HG03354 (cell line): ENCODE measurements around the gene LIPN.

Source experiments
- ATAC-seq: cut with Tn5 transposase; IDR thresholded peaks from one replicate; pipeline ENCODE4 v1.9.1; 2021; ENCODE audit warnings: mild to moderate bottlenecking; ENCODE audit not compliant: unreplicated experiment, poor library complexity, severe bottlenecking

The LIPN gene

DNA sequence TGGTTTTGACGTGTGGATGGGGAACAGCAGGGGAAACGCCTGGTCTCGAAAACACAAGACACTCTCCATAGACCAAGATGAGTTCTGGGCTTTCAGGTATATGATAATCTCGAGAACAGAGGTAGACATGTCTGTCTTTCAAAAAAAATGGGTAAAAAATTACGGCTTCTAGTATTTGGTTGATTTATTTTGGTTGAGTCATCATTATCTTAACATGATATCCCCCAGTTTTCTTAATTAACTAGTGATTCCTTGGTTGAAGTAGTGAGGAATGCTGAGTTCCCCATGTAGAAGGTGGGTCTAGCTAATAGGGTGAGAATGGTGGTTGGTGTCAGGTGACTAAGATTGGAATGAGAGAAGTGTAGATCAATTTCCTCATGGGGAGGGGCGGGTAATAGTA, 53.4 kb downstream of the LIPN start:
- ATAC-seq: no peak

DNA sequence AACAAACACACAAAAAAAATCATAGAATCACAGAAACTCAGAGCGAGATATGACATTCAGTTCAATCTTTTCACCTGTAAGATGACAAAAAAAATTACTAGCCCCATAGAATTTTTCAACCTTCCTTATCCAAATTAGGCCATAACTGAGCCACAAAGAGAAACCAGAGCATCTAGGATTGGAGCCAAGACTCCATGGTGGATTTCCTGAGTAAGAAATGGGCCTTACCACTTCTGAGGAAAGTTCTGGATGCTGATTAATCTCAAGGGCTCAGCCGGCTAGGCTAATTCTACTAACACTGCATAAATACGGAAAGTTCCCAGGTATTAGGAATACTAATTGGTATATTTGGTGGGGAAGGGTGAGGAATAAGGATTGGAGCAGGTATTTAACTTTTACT, 59.5 kb downstream of the LIPN start:
- no peak for ATAC-seq

DNA sequence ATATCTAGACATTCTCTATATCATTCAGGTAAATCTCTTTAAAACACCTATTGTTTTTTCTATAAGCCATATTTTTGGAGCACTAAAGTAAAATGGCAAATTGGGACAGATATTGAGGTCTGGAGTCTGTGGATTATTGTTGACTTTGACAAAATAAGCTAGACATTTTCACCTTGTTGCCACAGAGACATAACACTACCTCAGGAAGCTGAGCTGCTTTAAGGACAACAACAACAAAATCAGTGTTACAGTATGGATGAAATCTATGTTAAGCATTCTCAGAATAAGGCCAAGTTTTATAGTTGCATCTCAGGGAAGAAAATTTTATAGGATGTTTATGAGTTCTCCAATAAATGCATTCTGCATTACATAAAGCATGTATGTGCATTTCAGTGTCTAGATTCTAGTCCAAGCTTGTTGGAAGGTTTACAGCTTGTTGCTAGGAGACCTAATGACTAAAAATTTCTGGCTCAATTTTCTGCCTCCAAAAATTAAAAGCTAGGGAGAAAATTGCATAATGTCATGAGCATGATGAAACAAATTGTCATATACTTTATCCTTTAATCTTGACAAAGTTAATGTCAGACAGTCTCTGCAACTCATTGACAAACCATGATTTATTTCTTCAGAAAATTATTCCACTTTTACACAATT, 61.1 kb downstream of the LIPN start:
- no peak for ATAC-seq

DNA sequence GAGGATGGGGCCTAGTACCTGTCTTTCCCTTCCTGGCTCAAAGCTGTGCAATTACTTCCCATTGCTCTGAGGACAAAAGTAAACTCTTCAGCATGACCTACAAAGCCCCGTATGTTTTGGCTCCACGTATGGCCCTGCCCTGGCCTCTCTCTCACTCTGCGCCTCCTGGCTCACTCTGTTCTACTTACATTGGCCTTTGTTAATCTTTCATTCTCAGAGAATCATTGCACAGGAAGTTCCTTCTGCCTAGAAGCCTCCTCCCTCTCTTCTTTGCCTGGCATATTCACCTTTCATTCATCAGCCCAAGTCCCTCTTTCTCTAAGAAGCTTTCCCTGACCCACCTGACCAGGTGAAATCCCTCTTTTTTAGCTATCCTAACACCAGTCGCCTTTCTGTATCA, 66.6 kb downstream of the LIPN start:
- ATAC-seq: no peak

DNA sequence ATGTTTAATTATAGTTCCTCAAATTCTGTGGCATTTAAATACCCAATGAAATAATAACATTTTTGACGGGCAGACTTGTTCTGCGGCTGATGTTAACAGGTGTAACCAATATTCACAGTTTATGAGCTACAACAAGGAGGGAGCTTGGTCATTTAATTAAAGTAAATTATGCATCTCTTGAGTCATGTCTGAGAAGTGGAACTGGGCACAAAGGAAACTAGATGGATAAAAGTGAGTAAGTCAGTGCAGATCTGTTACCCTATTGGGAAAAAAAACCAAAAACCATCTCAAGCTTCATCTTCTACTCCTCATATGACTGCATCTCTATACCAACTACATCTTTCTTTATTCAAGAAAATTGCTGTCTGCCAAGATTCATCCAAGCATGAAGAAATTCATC, 67.9 kb downstream of the LIPN start:
- no peak for ATAC-seq

- ATAC-seq: no peak
These were observed 68.5 kb downstream of the LIPN start for GRCh38 chr10:88828310-88828709.
